Natural killer cell (primary cell): ENCODE data around the gene CFAP107. TPM values are rescaled to one million over a fixed set of nuclear protein-coding genes. Genes with fewer than 3 reads are reported as not detected.

ENCODE experiments used
- ATAC-seq, 3 donors: fragments of 150-1000 bp in 2 of 3; fragments of 200-7000 bp in 1 of 3; cut with Tn5 transposase; 1 replicate in 1 of 3; 2 replicates in 2 of 3; pipeline ENCODE4 v1.10.0; 2021; ENCODE audit warnings: mild to moderate bottlenecking in 2 of 3, moderate library complexity in 2 of 3
- DNase-seq, 2 donors: peaks; one replicate each; pipeline versions ENCODE4 v3.0.0 to v3.0.0-alpha.2; 2013 to 2021; ENCODE audit warnings: mixed read lengths in 1 of 2
- H3K27ac ChIP-seq: one replicate; pipeline ENCODE4 v1.5.1; 2013; ENCODE audit warnings: mild to moderate bottlenecking, low read length
- H3K27me3 ChIP-seq: one replicate; pipeline ENCODE4 v1.6.1; 2013; ENCODE audit warnings: low read length; ENCODE audit not compliant: control insufficient read depth, insufficient read depth
- H3K36me3 ChIP-seq: one replicate; pipeline ENCODE4 v1.6.1; 2013; ENCODE audit warnings: low read length; ENCODE audit not compliant: control insufficient read depth, insufficient read depth
- H3K4me1 ChIP-seq: one replicate; pipeline ENCODE4 v1.6.1; 2013; ENCODE audit warnings: low read length; ENCODE audit not compliant: control insufficient read depth, insufficient read depth
- H3K4me3 ChIP-seq: one replicate; pipeline ENCODE4 v1.5.1; 2013; ENCODE audit warnings: low read length
- H3K9me3 ChIP-seq: one replicate; pipeline ENCODE4 v1.6.1; 2013; ENCODE audit warnings: low read length; ENCODE audit not compliant: control insufficient read depth, insufficient read depth
- H3K27ac Mint-ChIP-seq, 2 donors: one replicate each; pipeline ENCODE4 v1.8.0; 2022; ENCODE audit warnings: mild to moderate bottlenecking in 2 of 2, mixed read lengths in 2 of 2, moderate library complexity in 1 of 2
- H3K27me3 Mint-ChIP-seq, 2 donors: one replicate each; pipeline ENCODE4 v1.8.0; 2022; ENCODE audit warnings: low read depth in 2 of 2, mixed read lengths in 2 of 2
- H3K36me3 Mint-ChIP-seq: one replicate; pipeline ENCODE4 v1.8.0; 2022; ENCODE audit warnings: mixed read lengths
- H3K4me1 Mint-ChIP-seq, 2 donors: one replicate each; pipeline ENCODE4 v1.8.0; 2022; ENCODE audit warnings: mixed read lengths in 2 of 2
- H3K4me3 Mint-ChIP-seq: one replicate; pipeline ENCODE4 v1.8.0; 2022; ENCODE audit warnings: mild to moderate bottlenecking, moderate library complexity, mixed read lengths
- H3K9me3 Mint-ChIP-seq, 2 donors: one replicate each; pipeline ENCODE4 v1.8.0; 2022; ENCODE audit warnings: mixed read lengths in 2 of 2
- WGBS: methylation state at CpG from one replicate; pipeline ENCODE4 v1.1.7; 2013; ENCODE audit warnings: missing lambda C conversion rate; ENCODE audit not compliant: insufficient coverage; 5-methylcytosine and 5-hydroxymethylcytosine counted together
- intact Hi-C: fragments of 100-400 bp; cut with micrococcal nuclease; formaldehyde crosslinking; loops from one replicate; pipeline ENCODE4 v1.14.2; 2022
- total RNA-seq, 4 donors: library from RNA; stranded (reverse); fragments of 120-200 nt in 1 of 4; gene quantifications; one replicate each; pipeline versions ENCODE4 v1.2.3 to v1.2.4, GENCODE V29; 2013 to 2022
- TF ChIP-seq, protein P1 (sequence below): fragments of 200-600 bp; IDR thresholded peaks from one replicate; pipeline ENCODE4 v1.8.0; 2022; ENCODE audit warnings: antibody characterized with exemption

CFAP107 gene
- total RNA-seq, 3 donors from 2014 or later (not counting 1 experiment from before 2014, with no cell fraction given) = not detected

DNA sequence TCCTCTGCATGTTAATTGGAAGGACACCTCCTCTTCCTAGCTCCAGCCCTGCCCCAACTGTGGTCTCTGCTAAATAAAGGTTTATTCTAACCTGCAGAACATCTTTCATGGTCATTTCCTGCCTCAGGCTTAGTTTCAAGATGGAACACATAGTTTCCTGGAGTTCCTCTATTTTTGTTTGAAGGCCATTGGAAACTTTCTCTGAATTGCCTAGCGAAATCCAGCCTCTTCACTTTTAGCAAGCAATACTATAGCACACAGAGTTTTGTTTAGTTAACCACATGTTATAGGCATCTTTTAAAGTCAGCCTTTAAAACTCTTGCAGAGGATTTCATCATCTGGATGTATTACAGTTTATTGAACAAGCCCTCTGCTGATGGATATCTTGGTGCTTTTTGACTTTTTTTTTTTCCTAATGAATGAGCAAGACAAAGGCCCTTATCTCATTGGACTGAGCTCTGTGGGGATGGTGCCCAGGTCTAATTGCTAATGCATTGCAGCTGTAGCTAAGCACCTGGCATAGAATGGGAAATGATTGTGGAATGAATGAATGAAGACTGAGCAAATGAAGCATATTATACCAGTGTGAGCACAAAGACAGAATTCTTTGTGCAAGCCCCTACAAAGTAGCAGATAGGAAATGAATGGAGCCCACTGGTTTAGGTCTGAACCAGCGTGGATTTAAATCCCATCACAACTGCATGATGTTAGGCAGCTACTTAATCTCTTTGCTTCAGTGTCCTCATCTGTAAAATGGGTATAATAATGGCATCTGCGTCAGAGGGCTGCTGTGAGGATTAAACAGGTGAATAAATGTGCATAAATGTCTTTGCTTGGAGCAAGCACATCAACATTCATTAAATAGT, 641 bp upstream of the CFAP107 start:
- peaks cover 14 to 15% of the 10 kb centered on the region in 2 donors for H3K9me3 Mint-ChIP-seq
- Histone ChIP-seq H3K4me3 (no peak overlapping the region), H3K27me3 (peaks cover 5% of the 10 kb centered on the region), H3K4me1 (no peaks in the 10 kb centered on the region), H3K27ac (no peak overlapping the region), H3K9me3 (peaks cover 12% of the 10 kb centered on the region), H3K36me3 (no peaks in the 10 kb centered on the region)
- peaks cover 8 to 62% of the 10 kb centered on the region in 2 donors for H3K27me3 Mint-ChIP-seq
- H3K4me1 Mint-ChIP-seq = peaks cover 0 to 6% of the 10 kb centered on the region in 2 donors
- no peak for ATAC-seq
- no peak overlapping the region for H3K27ac Mint-ChIP-seq
- intact Hi-C loops = no loop called here
- TF ChIP-seq, protein P1, sequence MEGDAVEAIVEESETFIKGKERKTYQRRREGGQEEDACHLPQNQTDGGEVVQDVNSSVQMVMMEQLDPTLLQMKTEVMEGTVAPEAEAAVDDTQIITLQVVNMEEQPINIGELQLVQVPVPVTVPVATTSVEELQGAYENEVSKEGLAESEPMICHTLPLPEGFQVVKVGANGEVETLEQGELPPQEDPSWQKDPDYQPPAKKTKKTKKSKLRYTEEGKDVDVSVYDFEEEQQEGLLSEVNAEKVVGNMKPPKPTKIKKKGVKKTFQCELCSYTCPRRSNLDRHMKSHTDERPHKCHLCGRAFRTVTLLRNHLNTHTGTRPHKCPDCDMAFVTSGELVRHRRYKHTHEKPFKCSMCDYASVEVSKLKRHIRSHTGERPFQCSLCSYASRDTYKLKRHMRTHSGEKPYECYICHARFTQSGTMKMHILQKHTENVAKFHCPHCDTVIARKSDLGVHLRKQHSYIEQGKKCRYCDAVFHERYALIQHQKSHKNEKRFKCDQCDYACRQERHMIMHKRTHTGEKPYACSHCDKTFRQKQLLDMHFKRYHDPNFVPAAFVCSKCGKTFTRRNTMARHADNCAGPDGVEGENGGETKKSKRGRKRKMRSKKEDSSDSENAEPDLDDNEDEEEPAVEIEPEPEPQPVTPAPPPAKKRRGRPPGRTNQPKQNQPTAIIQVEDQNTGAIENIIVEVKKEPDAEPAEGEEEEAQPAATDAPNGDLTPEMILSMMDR = no peak
- DNase-seq = no peak
- no peak overlapping the region for H3K4me3 Mint-ChIP-seq
- peaks cover 28% of the 10 kb centered on the region for H3K36me3 Mint-ChIP-seq
- WGBS = 80% methylated on average over 3 of the region's 3 CpGs

DNA sequence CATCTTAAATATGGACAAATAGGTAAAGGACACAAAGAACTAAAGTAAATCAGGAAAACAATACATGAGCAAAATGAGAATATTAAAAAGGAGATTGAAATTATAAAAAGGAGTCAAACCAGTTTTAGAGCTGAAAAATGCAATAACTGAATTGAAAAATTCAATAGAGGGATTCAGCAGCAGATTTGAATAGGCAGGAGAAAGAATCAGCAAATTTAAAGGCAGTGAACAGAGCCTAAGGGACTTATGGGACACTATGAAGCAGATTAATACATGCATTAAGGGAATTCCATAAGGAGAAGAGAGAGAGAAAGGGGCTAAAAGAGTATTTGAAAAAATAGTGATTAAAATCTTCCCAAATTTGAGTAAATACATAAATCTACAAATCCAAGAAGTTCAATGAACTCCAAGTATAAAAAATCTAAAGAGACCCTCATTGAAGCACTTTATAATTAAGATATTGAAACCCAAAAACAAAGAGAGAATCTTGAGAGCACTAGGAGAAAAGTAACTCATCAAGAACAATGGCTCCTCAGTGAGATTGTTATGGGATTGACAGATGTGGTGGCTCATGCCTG, 2.9 kb downstream of the CFAP107 start:
- Histone ChIP-seq H3K27ac (no peak overlapping the region), H3K4me1 (no peaks in the 10 kb centered on the region), H3K27me3 (peaks cover 7% of the 10 kb centered on the region), H3K36me3 (no peaks in the 10 kb centered on the region), H3K4me3 (no peak overlapping the region), H3K9me3 (peaks cover 12% of the 10 kb centered on the region)
- H3K27me3 Mint-ChIP-seq = peaks cover 22 to 81% of the 10 kb centered on the region in 2 donors
- no peak for DNase-seq
- H3K4me3 Mint-ChIP-seq = no peak overlapping the region
- H3K9me3 Mint-ChIP-seq = peaks cover 17 to 18% of the 10 kb centered on the region in 2 donors
- intact Hi-C loops = no loop called here
- TF ChIP-seq, protein P1 = no peak
- H3K4me1 Mint-ChIP-seq = peaks cover 0 to 6% of the 10 kb centered on the region in 2 donors
- ATAC-seq = no peak
- no peak overlapping the region for H3K27ac Mint-ChIP-seq
- peaks cover 34% of the 10 kb centered on the region for H3K36me3 Mint-ChIP-seq

DNA sequence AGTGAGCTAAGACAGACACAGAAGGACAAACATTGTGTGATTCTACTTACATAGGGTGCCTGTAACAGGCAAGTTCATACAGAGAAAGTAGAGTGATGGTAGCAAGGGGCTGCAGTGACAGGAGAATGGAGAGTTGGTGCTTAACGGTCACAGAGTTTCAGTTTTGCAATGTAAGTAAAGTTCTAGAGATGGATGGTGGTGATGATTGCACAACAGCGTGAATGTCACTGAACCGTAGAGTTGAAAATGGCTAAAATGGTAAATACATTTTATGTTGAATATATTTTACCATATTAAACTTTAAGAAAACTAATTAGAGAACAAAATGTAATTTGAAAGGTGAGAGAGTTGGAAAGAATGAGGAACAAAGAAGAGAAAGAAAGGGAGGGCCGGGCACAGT, 8.7 kb downstream of the CFAP107 start:
- H3K27me3 ChIP-seq = peaks cover 6% of the 10 kb centered on the region
- H3K4me3 ChIP-seq = no peak overlapping the region
- Mint-ChIP-seq H3K9me3 (peaks cover 8 to 9% of the 10 kb centered on the region in 2 donors), H3K4me3 (no peak overlapping the region), H3K36me3 (peaks cover 12% of the 10 kb centered on the region), H3K4me1 (no peaks in the 10 kb centered on the region), H3K27me3 (peaks cover 36 to 64% of the 10 kb centered on the region in 2 donors), H3K27ac (no peak overlapping the region)
- intact Hi-C loops = no loop called here
- no peaks in the 10 kb centered on the region for H3K4me1 ChIP-seq
- TF ChIP-seq, protein P1 = no peak
- H3K36me3 ChIP-seq = no peaks in the 10 kb centered on the region
- DNase-seq (no peak), ATAC-seq (no peak)
- H3K9me3 ChIP-seq = no peaks in the 10 kb centered on the region
- H3K27ac ChIP-seq = no peak overlapping the region
- WGBS = 80% methylated on average over 2 of the region's 4 CpGs
